HG02943 (cell line): ENCODE results near the gene ABCA7.

Source experiments
- ATAC-seq: cut with Tn5 transposase; IDR thresholded peaks from one replicate; pipeline ENCODE4 v1.9.1; 2021; ENCODE audit warnings: mild to moderate bottlenecking, low read depth, moderate library complexity; ENCODE audit not compliant: unreplicated experiment

Gene ABCA7

DNA sequence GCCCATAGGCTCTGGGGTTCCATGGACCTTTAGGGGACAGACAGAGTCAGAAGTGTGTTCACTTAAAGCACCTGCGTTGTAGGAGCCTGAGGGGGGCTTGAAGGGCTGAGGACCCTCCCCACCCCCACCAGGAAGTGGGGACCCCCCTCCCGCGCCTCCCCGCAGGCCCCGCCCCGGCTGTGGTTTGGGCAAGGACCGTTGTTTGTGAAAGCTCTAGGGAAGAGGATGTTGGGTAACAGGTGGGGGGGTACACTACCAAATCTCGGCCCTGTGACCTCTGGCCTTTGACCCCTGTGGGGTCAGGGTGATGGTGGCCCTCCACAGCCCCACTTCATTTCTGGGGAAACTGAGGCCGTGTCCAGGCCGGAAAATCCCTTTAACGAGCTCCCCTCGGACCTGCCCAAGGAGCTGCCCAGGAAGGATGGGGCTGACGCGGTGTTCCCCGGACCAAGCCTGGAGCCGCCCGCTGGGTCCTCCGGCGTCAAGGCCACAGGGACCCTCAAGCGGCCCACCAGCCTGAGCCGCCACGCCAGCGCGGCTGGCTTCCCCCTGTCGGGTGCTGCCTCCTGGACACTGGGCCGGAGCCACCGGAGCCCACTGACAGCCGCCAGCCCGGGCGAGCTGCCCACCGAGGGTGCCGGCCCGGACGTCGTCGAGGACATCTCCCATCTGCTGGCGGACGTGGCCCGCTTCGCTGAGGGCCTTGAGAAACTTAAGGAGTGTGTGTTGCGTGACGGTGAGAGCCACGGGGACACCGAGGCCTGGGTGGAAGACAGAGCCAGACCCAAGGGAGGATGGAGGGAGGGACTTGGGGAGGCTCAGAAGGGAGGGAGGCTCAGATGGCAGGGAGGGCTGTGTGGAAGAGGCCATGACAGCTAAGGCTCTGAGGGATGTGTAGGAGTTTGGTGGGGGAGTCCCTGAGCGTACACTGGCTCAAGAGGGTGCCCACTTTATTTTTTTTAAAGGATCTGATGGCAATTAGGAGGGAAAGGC, 28.4 kb downstream of the ABCA7 start:
- no peak for ATAC-seq

DNA sequence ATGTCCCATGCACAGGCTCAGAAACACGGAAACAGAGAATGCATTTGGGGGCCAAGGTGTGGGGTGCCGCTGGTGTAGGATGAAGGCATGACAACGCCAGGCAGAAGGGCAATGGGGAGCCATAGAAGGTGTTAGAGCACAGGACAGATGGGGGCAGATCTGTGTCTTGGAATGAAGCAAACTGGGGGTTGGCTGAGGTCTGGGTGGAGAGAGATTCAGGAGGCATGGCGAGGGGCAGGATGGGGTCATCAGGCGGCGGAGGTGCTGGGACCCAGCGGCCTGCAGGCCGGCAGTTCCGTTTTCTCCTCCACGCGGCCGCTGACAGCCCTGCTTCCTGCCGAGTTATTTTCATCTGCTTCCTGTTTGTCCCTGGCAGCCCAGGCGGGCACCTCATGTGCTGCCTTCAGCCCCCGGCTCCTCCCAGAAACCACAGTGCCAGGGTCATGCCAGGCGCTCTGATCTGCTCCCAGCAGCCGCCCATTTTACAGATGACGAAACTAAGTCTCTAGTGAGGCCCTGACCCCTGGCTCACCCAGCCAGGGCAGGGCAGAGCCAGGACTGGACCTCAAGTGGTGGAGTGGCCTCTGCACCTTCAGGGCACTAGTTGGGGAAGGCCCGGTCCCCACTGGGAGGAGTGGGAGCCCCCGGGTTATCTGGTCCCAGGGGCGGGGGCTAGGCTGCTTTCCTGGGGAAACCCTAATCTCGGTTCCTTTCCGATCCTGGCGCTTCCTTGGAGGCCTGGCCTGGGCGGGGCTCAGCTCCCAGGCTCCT, 29.3 kb downstream of the ABCA7 start:
- no peak for ATAC-seq

DNA sequence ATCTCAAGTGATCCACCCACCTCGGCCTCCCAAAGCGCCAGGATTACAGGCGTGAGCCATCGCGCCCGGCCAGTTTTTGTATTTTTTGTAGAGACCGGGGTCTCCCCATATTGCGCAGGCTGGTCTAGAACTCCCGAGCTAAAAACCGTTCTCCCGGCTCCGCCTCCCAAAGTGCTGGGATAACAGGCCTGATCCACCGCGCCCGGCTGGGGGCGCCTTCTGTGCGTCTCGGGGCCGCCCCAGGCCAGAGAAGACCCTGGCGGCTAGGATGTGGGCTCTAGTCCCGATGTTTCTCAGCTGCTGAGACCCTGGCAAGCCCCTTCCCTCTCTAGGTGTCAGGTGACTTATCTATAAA, 30.6 kb downstream of the ABCA7 start:
- no peak for ATAC-seq

DNA sequence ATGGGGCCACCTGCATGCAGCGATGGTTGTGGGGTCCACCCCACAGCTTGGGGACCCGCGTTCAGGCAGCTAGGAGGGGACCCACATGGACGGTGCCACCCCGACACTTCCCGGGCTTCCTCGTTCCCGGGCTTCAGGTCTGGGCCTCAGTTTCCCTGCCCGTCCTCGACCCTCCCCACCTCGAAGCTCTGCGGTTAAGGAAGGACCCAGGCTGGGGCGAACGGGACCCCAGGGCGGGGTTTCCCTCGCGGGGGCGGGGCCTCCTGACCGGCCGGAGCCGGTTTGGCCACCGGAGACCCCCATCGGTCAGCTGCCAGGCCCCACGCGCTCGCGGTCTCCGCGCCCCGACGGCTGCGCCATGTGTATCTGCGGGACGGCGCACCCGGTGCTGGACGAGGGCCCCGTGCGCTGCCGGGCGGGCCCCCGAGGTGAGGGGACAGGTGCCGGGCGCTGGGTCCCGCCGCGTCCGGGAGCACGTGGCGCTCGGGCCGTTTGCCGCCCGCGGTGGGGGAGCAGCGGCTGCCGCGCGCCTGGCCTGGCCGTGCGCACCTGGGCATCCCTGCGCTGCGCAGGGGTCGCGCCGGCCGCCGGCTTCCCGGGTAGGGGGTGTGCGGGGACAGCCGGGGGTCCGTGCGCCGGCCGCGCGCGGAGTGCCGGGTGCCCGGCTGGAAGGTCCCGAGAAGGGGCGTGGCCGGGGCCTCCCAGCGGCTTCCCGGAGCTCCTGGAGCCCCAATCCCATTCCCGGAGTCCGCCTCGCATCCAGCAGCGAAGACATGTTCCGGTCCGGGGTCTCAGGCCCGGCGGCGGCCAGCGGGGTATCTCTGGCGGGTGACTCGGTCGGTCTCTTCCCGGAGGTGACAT, 31.3 kb downstream of the ABCA7 start:
- no peak for ATAC-seq

DNA sequence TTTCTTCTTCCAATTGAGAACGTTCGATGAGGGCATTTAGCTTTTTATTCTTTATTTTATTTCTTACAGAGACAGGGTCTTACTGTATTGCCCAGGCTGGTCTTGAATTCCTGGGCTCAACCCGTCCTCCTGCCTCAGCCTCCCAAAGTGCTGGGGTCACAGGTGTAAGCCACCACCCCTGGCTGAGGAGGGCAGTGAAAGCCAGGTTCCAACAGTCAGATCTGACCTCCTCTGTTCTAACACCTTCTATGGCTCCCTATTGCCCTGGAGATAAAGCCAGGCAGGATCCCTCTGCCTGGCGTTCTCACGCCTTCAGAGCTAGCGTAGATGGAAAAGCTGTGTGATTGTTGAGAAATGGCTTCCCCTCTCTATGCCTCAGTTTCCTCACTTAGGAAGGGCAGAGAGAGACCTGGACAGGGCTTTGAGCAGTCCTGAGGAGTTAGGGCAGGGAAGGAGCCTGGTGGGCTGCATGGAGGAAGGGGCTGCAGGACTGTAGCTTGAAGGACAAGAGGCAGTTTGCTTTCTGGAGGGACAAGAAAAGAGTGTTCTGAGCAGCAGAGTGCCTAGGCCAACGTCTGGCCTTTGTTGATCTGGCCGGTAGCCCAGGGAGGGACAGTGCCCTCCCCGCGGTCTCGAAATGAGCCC, 32.6 kb downstream of the ABCA7 start:
- no peak for ATAC-seq

DNA sequence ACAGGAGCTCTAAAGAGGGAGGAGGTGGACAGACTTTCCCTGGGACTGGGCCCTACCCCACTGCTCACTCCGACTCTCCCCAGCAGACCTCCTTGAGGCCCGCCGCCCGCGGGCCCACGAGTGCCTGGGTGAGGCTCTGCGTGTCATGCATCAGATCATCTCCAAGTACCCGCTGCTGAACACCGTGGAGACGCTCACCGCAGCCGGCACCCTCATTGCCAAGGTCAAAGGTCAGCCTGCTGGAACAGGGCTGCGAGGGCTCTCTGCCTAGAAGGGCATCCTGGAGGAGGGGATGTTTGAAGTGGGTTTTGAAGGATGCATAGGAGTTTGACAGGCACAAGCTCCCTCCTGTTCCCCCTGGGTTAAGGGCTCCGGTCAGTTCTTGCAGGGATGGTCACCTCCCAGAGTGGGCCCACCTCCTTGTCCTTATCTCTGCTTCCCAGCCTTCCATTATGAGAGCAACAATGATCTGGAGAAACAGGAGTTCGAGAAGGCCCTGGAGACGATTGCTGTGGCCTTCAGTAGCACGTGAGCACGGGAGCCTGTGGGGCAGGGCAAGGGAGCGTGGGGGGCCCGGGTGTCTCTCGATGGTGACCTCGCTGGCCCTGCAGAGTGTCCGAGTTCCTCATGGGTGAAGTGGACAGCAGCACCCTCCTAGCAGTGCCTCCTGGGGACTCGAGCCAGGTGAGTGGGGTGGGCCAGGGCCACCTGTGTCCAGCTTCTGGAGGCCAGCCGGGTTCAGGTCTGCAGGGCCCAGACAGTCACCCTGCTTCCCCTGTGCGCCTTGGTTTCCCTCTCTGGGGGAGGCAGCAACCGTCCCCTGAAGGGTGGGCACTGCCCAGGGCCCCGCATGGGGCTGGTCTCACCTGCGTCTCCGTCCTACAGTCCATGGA, 33.4 kb downstream of the ABCA7 start:
- ATAC-seq: no peak

DNA sequence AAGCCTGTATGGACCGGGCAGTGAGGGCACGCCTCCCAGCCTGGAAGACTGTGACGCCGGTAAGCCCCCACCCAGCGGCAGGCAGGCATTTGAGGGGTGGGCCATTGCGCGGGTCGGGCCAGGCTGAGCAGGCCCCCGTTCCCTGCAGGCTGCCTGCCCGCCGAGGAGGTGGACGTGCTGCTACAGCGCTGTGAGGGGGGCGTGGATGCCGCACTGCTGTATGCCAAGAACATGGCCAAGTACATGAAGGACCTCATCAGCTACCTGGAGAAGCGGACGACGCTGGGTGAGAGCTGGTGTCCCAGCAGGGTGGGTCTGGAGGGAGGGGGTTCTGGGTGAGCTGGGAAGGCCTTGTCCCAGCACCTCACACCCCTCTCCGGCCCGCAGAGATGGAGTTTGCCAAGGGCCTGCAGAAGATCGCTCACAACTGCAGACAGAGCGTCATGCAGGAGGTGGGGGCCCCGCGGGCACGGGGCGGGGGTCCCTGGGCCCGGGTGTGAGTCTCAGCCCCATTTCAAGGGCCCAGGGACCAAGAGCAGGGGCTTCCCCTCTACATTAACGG, 34.1 kb downstream of the ABCA7 start:
- ATAC-seq: no peak

DNA sequence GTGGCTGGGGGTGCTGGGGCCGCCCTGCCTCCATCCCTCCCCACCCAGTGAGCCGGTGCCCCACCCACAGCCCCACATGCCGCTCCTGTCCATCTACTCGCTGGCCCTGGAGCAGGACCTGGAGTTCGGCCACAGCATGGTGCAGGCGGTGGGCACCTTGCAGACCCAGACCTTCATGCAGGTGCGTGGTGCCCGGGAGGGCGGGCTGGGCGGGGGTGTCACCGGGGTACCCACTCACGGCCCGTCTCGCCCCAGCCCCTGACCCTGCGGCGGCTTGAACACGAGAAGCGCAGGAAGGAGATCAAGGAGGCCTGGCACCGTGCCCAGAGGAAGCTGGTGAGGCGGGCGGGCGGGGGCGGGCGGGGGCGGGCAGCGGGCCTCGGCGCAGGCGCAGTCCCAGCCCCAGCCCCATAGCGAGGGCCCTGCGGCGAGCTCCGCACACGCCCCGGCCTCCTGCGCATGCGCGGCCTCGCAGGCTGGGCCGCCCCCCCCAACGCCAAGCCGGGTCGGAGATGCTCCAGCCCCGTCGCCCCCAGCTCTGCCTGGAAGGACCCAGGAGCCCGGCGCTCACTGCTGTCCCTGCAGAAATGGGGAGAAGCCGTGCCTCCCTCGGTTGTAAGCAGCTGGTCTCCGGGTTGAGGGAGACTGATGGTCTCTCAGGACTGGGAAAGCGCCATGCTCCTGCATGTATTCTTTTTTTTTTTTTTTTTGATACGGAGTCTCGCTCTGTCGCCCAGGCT, 34.8 kb downstream of the ABCA7 start:
- peak; percentile 35 for ATAC-seq

DNA sequence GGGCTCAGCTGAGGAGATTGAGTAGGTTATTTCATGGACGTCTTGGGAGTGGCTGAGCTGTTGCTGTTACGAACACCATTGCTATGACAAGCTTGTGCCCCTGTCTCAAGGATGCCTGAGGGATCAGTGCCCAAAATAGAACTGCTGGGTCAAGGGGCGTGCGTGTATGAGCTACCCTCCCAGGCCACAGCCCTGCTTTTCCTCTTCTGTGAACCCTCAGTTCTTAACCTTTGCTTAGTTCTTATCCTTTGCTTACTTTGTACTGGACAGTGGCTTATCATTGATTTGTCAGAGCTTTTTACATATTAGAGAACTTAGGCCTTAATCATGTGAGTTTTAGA, 36.1 kb downstream of the ABCA7 start:
- ATAC-seq: no peak

DNA sequence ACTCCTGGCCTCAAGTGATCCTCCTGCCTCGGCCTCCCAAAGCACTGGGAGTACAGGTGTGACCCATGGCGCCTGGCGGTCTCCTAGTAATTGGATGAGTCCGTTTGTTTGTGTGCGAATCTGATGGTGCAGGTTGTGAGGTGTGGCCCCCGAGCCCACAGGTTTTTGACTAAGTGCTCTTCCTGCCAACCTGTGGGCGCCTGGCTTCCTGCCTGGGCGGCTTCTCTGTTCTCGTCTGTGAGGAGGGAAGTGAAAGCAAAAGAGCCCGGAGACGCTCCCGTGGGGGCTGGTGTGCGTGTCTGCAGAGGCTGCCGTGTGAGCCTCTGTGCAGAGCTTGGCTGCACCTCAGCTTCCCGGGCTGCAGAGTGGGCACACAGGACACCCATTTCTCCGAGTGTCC, 37.0 kb downstream of the ABCA7 start:
- ATAC-seq: no peak

DNA sequence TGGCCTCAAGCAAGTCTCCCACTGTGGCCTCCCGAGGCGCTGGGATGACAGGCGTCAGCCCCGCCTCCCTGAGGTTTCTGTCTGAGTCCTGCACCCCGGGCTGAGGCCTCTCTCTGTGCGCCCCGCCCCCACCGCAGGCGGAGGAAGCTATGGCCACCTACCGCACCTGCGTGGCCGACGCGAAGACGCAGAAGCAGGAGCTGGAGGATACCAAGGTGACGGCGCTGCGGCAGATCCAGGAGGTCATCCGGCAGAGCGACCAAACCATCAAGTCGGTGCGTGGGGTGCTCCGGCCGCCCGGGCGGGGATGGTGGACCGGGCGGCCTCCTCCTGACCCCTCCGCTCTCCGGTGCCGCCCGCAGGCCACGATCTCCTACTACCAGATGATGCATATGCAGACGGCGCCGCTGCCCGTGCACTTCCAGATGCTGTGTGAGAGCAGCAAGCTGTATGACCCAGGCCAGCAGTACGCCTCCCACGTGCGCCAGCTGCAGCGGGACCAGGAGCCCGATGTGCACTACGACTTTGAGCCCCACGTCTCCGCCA, 39.7 kb downstream of the ABCA7 start:
- no peak for ATAC-seq

DNA sequence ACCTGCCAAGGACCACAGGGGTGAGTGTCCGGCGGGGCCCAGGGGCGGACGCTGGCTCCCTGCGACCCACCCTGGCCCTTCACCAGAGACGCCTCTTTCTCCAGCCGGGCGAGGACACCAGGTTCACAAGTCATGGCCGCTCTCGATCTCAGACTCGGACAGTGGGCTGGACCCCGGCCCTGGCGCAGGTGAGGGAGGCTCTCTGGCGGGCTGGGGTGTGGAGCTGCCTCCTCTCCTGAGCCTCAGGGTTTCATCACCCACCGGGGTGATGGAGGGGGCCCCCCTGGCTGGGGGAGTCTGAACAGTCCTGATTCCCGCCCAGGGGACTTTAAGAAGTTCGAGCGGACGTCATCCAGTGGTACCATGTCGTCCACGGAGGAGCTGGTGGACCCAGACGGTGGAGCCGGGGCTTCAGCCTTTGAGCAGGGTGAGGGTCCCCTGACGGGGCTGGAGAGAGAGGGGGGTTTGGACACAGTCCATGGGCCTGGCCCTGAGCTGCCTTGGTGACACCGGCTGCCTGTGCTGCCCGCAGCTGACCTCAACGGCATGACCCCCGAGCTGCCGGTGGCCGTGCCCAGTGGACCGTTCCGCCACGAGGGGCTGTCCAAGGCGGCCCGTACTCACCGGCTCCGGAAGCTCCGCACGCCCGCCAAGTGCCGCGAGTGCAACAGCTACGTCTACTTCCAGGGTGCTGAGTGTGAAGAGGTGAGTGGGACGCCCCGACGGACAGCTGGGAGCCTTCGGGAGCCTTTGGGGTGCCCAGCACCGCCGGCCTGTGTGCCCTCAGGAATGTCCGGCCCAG, 40.7 kb downstream of the ABCA7 start:
- no peak for ATAC-seq

DNA sequence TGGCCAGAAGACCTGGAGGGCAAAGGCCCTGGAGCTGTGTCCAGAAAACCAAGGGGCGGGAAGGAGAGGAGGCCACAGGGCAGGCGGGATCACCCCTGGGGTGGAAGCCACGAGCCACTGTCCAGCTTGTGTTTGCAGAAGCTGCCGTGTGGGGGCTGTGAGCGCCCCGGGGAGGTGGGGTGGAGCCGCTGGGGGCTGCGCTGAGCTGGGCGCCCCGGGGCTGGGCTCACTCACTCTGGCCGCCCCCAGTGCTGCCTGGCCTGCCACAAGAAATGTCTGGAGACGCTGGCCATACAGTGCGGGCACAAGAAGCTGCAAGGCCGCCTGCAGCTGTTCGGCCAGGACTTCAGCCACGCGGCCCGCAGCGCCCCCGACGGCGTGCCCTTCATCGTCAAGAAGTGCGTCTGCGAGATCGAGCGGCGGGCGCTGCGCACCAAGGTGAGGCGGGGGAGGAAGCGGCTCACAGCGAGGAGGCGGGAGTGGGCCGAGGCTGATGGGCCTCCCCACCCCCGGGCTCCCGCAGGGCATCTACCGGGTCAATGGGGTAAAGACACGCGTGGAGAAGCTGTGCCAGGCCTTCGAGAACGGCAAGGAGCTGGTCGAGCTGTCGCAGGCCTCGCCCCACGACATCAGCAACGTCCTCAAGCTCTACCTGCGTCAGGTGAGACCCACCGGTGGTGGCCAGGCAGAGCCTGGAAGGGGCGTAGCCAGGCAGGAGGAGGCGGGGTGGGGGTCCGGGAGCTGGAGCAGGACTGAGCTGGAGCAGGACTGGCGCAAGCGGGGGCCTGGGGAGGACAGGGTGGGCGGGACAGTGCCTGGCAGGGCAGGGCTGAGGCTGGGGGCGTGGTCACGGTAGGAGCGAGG, 41.6 kb downstream of the ABCA7 start:
- no peak for ATAC-seq

DNA sequence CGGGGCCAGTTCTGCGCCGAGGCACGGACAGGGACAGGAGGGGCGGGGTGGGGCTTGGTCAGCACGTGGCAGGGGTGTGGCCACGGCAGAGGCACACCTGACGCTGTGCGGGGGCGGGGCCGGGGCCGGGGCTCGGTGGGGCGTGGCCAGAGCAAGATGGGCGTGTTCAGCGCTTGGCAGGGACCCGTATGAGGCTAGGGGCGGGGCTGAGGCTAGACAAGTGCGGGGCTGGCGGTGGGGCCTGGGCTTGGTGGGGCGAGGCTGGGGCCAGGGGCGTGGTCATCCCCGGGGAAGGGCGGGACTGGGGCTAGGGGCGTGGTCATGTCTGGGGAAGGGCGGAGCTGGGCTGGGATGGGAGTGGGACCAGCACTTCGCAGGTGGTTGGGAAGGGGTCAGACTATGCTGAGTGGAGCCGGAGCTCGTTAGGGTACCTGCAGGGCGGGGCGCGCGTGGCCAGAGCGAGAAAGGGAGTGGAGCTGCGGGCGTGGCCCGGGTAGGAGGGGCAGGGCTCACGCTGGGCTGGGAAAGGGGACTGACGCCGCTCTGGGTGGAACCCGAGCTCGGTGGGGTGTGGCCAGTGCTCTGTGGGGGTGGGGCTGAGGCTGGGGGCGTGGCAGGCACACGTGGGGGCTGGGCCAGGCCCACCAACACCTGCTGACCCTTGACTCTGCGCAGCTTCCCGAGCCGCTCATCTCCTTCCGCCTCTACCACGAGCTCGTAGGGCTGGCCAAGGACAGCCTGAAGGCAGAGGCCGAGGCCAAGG, 42.4 kb downstream of the ABCA7 start:
- ATAC-seq: no peak

DNA sequence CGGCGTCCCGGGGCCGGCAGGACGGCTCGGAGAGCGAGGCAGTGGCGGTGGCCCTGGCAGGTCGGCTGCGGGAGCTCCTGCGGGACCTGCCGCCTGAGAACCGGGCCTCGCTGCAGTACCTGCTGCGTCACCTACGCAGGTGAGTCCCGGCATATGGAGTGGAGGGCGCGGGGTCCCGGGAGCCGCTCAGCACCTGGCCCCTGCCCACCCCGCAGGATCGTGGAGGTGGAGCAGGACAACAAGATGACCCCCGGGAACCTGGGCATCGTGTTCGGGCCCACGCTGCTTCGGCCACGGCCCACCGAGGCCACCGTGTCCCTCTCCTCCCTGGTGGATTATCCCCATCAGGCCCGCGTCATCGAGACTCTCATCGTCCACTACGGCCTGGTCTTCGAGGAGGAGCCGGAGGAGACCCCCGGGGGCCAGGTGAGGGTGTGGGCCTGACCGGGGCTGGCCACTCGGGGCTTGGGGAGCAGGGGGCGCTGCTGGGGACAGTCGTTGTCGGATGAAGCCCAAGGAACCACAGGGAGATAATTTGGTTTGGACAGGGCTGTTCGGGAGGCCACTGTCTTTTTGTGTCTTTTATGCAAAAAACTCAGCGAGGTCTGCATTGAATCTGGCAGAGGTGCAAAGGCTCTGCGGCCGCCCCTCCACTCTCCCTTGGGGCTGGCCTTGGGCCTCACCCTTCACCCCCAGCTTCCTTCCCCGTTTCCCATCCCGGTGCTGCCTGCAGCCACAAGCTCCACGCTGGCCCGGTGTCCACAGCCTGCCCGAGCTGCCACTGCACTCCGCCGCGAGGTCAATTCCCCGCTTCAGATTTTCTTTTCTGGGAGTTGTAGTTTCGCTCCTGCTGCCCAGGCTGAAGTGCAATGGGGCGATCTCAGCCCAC, 43.3 kb downstream of the ABCA7 start:
- ATAC-seq: no peak
